Stimulated activated CD8-positive, alpha-beta memory T cell treated with anti-CD3 and anti-CD28 coated beads, Interleukin-7, amount 100 ng/mL, for 4 hours (primary cell): ENCODE measurements around the gene AMDHD1.

Source experiments
- DNase-seq, 2 donors: peaks; one replicate each; pipeline ENCODE4 v3.0.0-alpha.2; 2020; ENCODE audit warnings: low read depth in 2 of 2

Gene AMDHD1

DNA sequence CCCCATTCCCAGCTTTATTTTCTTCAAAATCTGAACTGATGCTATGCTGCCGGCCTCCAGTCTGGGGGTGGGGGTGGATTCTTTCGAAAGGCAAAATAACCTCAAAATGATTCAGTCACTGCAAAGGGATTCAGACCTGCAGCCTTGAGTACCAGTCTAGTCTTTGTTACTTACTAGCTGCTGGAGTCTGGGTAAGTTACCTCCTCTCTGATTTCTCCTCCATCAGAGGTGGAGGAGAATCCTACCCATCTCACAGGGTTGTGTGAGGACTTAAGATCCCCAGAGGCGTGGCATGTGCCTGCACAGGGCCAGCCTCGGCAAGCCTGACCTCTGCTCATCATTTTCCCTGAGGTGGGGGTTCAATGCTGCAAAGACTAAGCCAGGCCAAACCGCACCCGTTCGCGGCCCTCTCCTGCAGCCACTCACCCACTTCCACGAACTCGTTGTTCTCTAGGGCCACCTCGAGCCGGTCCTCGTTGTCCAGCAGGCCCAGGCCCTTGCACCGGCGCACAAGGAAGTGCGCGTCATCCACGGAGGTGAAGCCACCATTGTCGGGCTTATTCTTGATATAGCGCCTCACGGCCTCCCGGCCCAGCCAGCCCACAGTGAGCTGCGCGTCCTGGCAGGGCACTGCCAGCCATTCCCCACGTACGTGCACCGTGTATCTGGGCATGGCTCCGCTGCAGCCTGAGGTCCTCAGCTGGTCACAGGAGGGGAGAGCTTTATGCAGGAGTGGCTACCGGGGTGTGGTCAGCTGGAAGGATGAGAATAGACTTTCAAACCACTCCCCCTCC lies 52.3 kb downstream of the AMDHD1 start:
- no peak for DNase-seq

GRCh38 chr12:95996034-95996658 lies 53.0 kb downstream of the AMDHD1 start, which contains the start of gene HAL:
HAL (minus strand) TSS chr12:95996344; CDS start chr12:95995910, 434 bp downstream.
- DNase-seq = no peak

GRCh38 chr12:95997276-95997675 lies 54.1 kb downstream of the AMDHD1 start:
- DNase-seq = no peak

- no peak for DNase-seq
These were observed 54.9 kb downstream of the AMDHD1 start for GRCh38 chr12:95997911-95998510.

DNA sequence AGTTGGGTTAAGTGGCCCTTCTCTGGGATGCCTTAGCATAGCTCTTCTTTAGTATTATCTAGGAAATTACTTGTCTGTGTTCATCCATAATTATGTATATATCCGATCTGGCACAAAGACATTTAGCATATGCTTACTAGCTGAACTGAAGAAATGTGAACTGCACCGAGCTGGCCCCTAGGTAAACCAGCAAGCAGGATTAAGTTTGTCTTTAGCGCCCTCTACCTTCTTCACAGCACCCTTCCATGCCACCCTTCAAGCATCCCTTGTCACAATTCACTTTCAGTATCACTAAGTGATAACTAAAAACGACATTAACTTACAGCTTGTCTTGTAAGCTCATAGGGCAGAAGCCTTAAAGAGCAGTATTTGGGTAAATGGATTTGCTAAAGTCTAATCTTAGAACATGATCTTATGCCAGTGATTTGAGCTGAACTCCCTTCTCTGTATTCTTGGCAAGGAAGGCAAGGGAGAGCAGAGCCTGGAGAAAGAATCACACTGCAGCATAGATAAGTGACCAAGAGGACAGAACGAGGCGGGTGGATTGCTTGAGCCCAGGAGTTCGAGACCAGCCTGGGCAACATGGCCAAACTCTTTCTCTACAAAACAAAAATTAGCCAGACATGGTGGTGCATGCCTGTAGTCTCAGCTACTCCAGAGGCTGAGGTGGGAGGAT lies 55.6 kb downstream of the AMDHD1 start:
- peak; percentile 9 to 13 for DNase-seq

GRCh38 chr12:95999484-95999883 lies 56.4 kb downstream of the AMDHD1 start:
- no peak for DNase-seq

- no peak for DNase-seq
These were observed 57.7 kb downstream of the AMDHD1 start for GRCh38 chr12:96000858-96001257.

GRCh38 chr12:96006727-96007126 lies 63.6 kb downstream of the AMDHD1 start:
- no peak for DNase-seq

DNA sequence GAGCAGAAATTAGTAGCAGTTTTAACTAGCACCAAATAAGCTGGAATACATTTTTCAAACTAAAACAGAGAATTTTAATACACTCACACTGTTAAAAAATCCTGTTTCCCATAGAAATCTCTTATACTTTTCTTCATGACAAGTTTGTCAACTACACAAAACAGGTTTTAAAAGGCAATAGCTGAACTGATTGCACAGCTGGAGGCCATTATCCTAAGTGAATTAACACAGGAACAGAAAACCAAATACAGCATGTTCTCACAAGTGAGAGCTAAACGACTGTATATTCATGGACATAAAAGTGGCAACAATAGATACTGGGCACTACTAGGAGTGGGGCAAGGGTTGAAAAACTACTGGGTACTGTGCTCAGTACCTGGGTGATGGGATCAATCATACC lies 64.6 kb downstream of the AMDHD1 start:
- no peak for DNase-seq

DNA sequence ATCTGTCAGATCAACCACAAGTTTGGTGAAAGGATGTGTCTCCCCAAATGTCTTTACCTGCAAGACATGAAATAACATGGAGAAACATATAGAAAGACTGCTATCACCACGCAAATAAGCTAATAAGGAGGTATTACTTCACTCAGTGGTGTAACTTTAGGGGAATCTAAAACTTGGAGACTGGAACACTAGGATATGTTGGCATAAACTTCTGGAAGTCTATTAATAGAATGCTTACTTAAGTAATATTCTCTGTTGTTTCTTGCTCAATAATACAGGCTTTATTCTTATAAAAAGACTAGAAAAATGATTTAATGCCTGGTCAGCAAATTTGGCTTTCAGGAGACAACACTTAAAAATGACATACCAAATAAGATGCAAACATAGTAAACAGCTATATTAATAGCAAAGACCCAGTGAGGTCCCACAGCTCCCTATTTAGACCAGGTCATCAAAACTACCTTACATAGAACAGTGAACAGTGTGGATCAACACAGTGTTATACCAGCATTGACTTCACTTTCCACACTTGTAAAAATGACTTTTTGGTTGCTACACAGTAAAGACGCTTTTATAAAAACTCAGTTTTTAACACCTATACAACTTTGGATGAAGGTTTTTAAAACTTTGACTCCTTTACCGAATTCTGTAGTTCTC lies 71.9 kb downstream of the AMDHD1 start:
- DNase-seq = no peak

GRCh38 chr12:96015672-96016071 lies 72.5 kb downstream of the AMDHD1 start:
- DNase-seq = no peak
